ENCODE data around the gene ARL1. TPM values are rescaled to one million over a fixed set of nuclear protein-coding genes. Genes with fewer than 3 reads are reported as not detected.

The ARL1 gene
- total RNA-seq, 4 donors from 2014 or later = 50.7 to 57.3 (median 52.8) TPM

DNA sequence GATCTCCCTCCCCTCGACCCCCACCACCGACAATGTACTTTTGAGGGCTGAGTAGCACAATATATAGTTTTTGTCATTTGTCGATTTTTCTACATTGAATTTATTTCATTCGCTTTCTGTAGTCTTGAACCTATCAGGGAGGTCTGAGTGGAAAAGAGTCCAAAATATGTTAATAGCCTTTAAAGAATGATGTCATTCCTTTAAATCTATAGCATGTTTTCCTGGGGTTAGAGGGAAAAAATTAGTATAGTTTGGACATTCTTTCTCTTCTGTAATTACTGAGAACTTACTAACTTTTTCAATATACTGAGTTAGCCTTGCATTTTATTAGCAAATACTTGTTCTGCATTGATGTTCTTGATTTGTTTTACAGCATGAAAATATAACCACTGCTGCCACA, 55.9 kb downstream of the ARL1 start:
- TF ChIP-seq, protein P1, sequence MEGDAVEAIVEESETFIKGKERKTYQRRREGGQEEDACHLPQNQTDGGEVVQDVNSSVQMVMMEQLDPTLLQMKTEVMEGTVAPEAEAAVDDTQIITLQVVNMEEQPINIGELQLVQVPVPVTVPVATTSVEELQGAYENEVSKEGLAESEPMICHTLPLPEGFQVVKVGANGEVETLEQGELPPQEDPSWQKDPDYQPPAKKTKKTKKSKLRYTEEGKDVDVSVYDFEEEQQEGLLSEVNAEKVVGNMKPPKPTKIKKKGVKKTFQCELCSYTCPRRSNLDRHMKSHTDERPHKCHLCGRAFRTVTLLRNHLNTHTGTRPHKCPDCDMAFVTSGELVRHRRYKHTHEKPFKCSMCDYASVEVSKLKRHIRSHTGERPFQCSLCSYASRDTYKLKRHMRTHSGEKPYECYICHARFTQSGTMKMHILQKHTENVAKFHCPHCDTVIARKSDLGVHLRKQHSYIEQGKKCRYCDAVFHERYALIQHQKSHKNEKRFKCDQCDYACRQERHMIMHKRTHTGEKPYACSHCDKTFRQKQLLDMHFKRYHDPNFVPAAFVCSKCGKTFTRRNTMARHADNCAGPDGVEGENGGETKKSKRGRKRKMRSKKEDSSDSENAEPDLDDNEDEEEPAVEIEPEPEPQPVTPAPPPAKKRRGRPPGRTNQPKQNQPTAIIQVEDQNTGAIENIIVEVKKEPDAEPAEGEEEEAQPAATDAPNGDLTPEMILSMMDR (IDR thresholded peaks at IDR 0.05 in 4 of 5, conservative IDR thresholded peaks at IDR 0.05 in 1 of 5) = no peak
- no peak for TF ChIP-seq POLR2A (IDR thresholded peaks at IDR 0.05)
- DNase-seq = no peak
- H3K27ac ChIP-seq = no peak overlapping the region
- in situ Hi-C loops (cut with MboI; ENCODE audit: low sequenced_read_pairs in 4 of 4) = no loop called here
- intact Hi-C loops (cut with DNase I; ENCODE audit: low total_unique reads) = no loop called here
- ATAC-seq = no peak
- H3K4me1 ChIP-seq = no peaks in the 10 kb centered on the region
- H3K4me3 ChIP-seq = no peak overlapping the region
- peaks cover 6 to 81% of the 10 kb centered on the region in 2 donors for H3K36me3 ChIP-seq
- H3K27me3 ChIP-seq = no peaks in the 10 kb centered on the region
- H3K9me3 ChIP-seq = no peaks in the 10 kb centered on the region

DNA sequence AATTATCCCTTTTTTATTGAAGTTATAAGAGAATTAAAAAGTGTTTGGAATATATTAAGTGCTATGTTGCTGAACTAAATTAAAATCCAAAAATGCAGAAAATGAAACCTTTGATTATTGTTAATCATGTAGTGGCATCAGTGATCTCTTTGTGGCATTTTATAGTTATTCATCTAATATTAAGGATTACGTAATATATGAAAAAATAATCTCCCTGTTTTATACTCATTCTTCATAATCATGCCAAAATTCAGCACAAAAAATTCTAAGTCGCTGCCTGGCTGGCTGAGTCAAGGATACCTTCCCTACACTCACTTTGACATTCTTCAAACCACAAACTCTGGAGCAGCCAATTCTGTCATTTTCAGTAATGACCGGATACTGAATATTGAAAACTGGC, 63.7 kb downstream of the ARL1 start:
- no peak for TF ChIP-seq POLR2A (IDR thresholded peaks at IDR 0.05)
- TF ChIP-seq, protein P1 (IDR thresholded peaks at IDR 0.05 in 4 of 5, conservative IDR thresholded peaks at IDR 0.05 in 1 of 5) = no peak
- peaks cover 5 to 87% of the 10 kb centered on the region in 2 donors for H3K36me3 ChIP-seq
- in situ Hi-C loops (cut with MboI; ENCODE audit: low sequenced_read_pairs in 4 of 4) = no loop called here

More for the DNA sequence above, 63.7 kb downstream of the ARL1 start:
- H3K4me1 ChIP-seq = no peaks in the 10 kb centered on the region
- no peaks in the 10 kb centered on the region for H3K9me3 ChIP-seq
- no peak overlapping the region for H3K4me3 ChIP-seq
- ATAC-seq = no peak
- no peak overlapping the region for H3K27ac ChIP-seq
- intact Hi-C loops (cut with DNase I; ENCODE audit: low total_unique reads) = no loop called here
- DNase-seq = no peak
- H3K27me3 ChIP-seq = no peaks in the 10 kb centered on the region

Other genes with a start within 250 kb of the ARL1 start
- gene SLC5A8, start 197.5 kb downstream of the ARL1 start, total RNA-seq = not detected
- 10 to 100 TPM in 3 of 4 donors, 1 to 10 TPM in 1; 5.9 to 15.5 (median 10.3) TPM for gene UTP20, start 127.7 kb downstream of the ARL1 start, total RNA-seq
- not detected for gene SPIC, start 67.6 kb upstream of the ARL1 start, total RNA-seq
- 1,000 to 10,000 TPM; 2,958 to 5,874 (median 4,932) TPM for gene MYBPC1, start 187.2 kb upstream of the ARL1 start, total RNA-seq